ENCODE results near the gene MGLL.

- no peak for TF ChIP-seq CTCF (IDR thresholded peaks at IDR 0.05)
- no peak for TF ChIP-seq ZFX (IDR thresholded peaks at IDR 0.05; ENCODE audit: borderline replicate concordance)
Observed at GRCh38 chr3:127753338-127753737, 69.0 kb downstream of the MGLL start.

All from 22Rv1 (cell line).